ENCODE results near the gene GPBP1. TPM values are rescaled to one million over a fixed set of nuclear protein-coding genes. Genes with fewer than 3 reads are reported as not detected.

Gene GPBP1
- total and polyA plus RNA-seq, 2 experiments from 2014 or later: 105 to 109 TPM

DNA sequence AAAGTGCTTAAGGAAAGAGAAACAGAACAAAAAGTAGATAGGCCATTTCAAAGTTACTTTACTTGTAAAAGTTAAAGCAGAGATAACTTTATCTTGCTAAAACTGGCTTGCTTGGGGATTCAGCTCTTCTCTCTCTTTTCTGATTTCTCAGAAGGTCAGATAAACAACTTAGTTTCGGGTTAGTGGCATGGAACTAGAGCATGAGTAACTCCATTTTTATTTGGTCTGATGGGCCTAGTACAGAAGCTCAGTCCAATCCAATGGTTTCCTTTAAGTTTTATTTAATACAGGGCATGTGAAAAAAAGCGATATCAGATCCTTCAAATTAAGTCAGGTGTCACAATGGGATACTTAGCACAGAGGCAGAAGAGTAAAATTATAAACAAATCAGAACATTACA lies 18.8 kb upstream of the GPBP1 start (continued):
- TF ChIP-seq, protein P1, sequence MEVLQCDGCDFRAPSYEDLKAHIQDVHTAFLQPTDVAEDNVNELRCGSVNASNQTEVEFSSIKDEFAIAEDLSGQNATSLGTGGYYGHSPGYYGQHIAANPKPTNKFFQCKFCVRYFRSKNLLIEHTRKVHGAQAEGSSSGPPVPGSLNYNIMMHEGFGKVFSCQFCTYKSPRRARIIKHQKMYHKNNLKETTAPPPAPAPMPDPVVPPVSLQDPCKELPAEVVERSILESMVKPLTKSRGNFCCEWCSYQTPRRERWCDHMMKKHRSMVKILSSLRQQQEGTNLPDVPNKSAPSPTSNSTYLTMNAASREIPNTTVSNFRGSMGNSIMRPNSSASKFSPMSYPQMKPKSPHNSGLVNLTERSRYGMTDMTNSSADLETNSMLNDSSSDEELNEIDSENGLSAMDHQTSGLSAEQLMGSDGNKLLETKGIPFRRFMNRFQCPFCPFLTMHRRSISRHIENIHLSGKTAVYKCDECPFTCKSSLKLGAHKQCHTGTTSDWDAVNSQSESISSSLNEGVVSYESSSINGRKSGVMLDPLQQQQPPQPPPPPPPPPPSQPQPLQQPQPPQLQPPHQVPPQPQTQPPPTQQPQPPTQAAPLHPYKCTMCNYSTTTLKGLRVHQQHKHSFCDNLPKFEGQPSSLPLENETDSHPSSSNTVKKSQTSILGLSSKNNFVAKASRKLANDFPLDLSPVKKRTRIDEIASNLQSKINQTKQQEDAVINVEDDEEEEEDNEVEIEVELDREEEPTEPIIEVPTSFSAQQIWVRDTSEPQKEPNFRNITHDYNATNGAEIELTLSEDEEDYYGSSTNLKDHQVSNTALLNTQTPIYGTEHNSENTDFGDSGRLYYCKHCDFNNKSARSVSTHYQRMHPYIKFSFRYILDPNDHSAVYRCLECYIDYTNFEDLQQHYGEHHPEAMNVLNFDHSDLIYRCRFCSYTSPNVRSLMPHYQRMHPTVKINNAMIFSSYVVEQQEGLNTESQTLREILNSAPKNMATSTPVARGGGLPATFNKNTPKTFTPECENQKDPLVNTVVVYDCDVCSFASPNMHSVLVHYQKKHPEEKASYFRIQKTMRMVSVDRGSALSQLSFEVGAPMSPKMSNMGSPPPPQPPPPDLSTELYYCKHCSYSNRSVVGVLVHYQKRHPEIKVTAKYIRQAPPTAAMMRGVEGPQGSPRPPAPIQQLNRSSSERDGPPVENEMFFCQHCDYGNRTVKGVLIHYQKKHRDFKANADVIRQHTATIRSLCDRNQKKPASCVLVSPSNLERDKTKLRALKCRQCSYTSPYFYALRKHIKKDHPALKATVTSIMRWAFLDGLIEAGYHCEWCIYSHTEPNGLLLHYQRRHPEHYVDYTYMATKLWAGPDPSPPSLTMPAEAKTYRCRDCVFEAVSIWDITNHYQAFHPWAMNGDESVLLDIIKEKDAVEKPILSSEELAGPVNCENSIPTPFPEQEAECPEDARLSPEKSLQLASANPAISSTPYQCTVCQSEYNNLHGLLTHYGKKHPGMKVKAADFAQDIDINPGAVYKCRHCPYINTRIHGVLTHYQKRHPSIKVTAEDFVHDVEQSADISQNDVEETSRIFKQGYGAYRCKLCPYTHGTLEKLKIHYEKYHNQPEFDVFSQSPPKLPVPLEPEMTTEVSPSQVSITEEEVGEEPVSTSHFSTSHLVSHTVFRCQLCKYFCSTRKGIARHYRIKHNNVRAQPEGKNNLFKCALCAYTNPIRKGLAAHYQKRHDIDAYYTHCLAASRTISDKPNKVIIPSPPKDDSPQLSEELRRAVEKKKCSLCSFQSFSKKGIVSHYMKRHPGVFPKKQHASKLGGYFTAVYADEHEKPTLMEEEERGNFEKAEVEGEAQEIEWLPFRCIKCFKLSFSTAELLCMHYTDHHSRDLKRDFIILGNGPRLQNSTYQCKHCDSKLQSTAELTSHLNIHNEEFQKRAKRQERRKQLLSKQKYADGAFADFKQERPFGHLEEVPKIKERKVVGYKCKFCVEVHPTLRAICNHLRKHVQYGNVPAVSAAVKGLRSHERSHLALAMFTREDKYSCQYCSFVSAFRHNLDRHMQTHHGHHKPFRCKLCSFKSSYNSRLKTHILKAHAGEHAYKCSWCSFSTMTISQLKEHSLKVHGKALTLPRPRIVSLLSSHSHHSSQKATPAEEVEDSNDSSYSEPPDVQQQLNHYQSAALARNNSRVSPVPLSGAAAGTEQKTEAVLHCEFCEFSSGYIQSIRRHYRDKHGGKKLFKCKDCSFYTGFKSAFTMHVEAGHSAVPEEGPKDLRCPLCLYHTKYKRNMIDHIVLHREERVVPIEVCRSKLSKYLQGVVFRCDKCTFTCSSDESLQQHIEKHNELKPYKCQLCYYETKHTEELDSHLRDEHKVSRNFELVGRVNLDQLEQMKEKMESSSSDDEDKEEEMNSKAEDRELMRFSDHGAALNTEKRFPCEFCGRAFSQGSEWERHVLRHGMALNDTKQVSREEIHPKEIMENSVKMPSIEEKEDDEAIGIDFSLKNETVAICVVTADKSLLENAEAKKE (CRISPR knock-in tag; IDR thresholded peaks at IDR 0.05): no peak
- TF ChIP-seq EZH2phosphoT487 (IDR thresholded peaks at IDR 0.05; ENCODE audit: unreplicated experiment): no peak
- TF ChIP-seq ZNF114 (CRISPR knock-in tag; IDR thresholded peaks at IDR 0.05): no peak
- TF ChIP-seq CREB1 (CRISPR knock-in tag; IDR thresholded peaks at IDR 0.05; ENCODE audit: low read depth): no peak
- TF ChIP-seq NANOG (IDR thresholded peaks at IDR 0.05; ENCODE audit: borderline replicate concordance): no peak

DNA sequence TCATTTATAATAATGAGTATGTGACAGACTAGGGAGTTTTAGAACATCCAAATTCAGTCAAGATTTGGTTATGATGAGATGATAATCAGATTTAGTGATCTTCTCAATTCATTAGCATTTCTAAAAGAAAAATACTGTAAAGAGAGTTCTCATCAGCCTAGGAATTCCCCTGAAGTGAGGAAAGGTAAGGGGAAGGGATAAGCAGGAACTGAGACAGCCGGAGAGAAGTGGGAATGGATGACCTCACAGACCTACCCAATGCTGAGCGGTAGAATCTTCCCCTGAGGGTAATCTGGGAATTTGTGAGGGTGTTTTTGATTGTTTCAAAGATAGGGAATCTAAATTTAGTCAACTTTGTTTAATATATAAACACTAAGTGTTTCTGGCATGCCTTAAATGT lies 16.7 kb upstream of the GPBP1 start:
- H3K4me1 ChIP-seq (ENCODE audit: insufficient read depth): no peaks in the 10 kb centered on the region
- H3K4me1 Mint-ChIP-seq: no peaks in the 10 kb centered on the region
- no peaks in the 10 kb centered on the region for H3K36me3 ChIP-seq (ENCODE audit: insufficient read depth)
- no peak for ATAC-seq
- H3K4me2 ChIP-seq: no peak overlapping the region
- no peaks in the 10 kb centered on the region for H3F3A ChIP-seq (replicated peaks; ENCODE audit: low read depth)
- DNase-seq (ENCODE audit: low spot score): no peak
- no peak overlapping the region for H2AFZ ChIP-seq
- H3K9me3 Mint-ChIP-seq: peaks cover 17% of the 10 kb centered on the region
- H3K79me2 ChIP-seq (replicated peaks; ENCODE audit: insufficient read depth): no peaks in the 10 kb centered on the region
- peaks cover 7% of the 10 kb centered on the region for H3K36me3 Mint-ChIP-seq (ENCODE audit: low read depth)
- no peaks in the 10 kb centered on the region for H3K27me3 Mint-ChIP-seq (ENCODE audit: insufficient read depth, low read depth, poor library complexity)
- no peaks in the 10 kb centered on the region for H3K27me3 ChIP-seq (ENCODE audit: insufficient read depth)
- no peaks in the 10 kb centered on the region; the same call in 1 of the 2 replicates for H3K9me2 ChIP-seq (ENCODE audit: insufficient read depth)
- H3K4me3 Mint-ChIP-seq: no peak overlapping the region
- no peak overlapping the region for H3K27ac Mint-ChIP-seq
- no peak overlapping the region for H3K4me3 ChIP-seq
- H3K27ac ChIP-seq (ENCODE audit: low read depth): no peak overlapping the region
- no peaks in the 10 kb centered on the region for H4K20me1 ChIP-seq (replicated peaks; ENCODE audit: insufficient read depth)
- TF ChIP-seq JUNB (IDR thresholded peaks at IDR 0.05; ENCODE audit: unreplicated experiment) (no peak), EZH2phosphoT487 (IDR thresholded peaks at IDR 0.05; ENCODE audit: unreplicated experiment) (no peak), STAT1 (IDR thresholded peaks at IDR 0.05; ENCODE audit: unreplicated experiment) (no peak), POLR2AphosphoS5 (IDR thresholded peaks at IDR 0.05; ENCODE audit: low read depth) (no peak), NANOG (IDR thresholded peaks at IDR 0.05; ENCODE audit: borderline replicate concordance) (no peak), ZNF114 (CRISPR knock-in tag; IDR thresholded peaks at IDR 0.05) (no peak), ZNF331 (CRISPR knock-in tag; IDR thresholded peaks at IDR 0.05; ENCODE audit: low read depth) (no peak), CREB1 (CRISPR knock-in tag; IDR thresholded peaks at IDR 0.05; ENCODE audit: low read depth) (no peak), EZH2 (IDR thresholded peaks at IDR 0.05; ENCODE audit: low read depth, unreplicated experiment) (no peak)
- TF ChIP-seq, protein P2, sequence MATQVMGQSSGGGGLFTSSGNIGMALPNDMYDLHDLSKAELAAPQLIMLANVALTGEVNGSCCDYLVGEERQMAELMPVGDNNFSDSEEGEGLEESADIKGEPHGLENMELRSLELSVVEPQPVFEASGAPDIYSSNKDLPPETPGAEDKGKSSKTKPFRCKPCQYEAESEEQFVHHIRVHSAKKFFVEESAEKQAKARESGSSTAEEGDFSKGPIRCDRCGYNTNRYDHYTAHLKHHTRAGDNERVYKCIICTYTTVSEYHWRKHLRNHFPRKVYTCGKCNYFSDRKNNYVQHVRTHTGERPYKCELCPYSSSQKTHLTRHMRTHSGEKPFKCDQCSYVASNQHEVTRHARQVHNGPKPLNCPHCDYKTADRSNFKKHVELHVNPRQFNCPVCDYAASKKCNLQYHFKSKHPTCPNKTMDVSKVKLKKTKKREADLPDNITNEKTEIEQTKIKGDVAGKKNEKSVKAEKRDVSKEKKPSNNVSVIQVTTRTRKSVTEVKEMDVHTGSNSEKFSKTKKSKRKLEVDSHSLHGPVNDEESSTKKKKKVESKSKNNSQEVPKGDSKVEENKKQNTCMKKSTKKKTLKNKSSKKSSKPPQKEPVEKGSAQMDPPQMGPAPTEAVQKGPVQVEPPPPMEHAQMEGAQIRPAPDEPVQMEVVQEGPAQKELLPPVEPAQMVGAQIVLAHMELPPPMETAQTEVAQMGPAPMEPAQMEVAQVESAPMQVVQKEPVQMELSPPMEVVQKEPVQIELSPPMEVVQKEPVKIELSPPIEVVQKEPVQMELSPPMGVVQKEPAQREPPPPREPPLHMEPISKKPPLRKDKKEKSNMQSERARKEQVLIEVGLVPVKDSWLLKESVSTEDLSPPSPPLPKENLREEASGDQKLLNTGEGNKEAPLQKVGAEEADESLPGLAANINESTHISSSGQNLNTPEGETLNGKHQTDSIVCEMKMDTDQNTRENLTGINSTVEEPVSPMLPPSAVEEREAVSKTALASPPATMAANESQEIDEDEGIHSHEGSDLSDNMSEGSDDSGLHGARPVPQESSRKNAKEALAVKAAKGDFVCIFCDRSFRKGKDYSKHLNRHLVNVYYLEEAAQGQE (IDR thresholded peaks at IDR 0.05; ENCODE audit: unreplicated experiment): no peak
- TF ChIP-seq, protein P3, sequence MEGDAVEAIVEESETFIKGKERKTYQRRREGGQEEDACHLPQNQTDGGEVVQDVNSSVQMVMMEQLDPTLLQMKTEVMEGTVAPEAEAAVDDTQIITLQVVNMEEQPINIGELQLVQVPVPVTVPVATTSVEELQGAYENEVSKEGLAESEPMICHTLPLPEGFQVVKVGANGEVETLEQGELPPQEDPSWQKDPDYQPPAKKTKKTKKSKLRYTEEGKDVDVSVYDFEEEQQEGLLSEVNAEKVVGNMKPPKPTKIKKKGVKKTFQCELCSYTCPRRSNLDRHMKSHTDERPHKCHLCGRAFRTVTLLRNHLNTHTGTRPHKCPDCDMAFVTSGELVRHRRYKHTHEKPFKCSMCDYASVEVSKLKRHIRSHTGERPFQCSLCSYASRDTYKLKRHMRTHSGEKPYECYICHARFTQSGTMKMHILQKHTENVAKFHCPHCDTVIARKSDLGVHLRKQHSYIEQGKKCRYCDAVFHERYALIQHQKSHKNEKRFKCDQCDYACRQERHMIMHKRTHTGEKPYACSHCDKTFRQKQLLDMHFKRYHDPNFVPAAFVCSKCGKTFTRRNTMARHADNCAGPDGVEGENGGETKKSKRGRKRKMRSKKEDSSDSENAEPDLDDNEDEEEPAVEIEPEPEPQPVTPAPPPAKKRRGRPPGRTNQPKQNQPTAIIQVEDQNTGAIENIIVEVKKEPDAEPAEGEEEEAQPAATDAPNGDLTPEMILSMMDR (conservative IDR thresholded peaks at IDR 0.05; ENCODE audit: low read depth in 2 of 2): no peak
- TF ChIP-seq, protein P4, sequence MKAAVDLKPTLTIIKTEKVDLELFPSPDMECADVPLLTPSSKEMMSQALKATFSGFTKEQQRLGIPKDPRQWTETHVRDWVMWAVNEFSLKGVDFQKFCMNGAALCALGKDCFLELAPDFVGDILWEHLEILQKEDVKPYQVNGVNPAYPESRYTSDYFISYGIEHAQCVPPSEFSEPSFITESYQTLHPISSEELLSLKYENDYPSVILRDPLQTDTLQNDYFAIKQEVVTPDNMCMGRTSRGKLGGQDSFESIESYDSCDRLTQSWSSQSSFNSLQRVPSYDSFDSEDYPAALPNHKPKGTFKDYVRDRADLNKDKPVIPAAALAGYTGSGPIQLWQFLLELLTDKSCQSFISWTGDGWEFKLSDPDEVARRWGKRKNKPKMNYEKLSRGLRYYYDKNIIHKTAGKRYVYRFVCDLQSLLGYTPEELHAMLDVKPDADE (IDR thresholded peaks at IDR 0.05): no peak

All from GM23338 (cell line).